ENCODE results near the gene PRMT6. TPM values are rescaled to one million over a fixed set of nuclear protein-coding genes. Genes with fewer than 3 reads are reported as not detected.

Gene PRMT6
- total and polyA plus RNA-seq, 2 donors (not counting 3 experiments of a cell fraction or from before 2014, with no cell fraction given): 8.4 to 12.5 TPM

DNA sequence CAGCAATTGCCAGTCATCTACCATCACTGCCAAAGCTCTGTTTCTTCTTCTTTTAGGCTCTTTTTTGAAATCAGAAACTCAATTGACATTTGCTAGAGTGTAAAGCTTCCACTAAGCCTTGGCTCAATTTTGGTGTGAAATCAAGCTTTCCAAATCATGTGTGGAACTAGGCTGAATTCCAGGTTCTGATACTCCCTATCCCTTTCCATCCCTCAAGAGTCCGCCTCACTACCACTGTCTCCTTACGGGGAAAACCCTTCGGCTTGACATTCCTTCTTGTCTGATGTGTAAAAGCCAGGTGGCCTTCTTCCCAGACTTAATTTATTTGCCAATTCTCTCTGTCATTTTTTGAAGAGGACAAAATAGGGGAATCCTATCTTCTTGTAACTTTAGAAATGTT lies 47.2 kb upstream of the PRMT6 start:
- no peaks in the 10 kb centered on the region for H4K20me1 ChIP-seq (replicated peaks; ENCODE audit: control insufficient read depth, extremely low read depth, insufficient read depth, low read length)
- H3K27ac ChIP-seq (ENCODE audit: insufficient read depth, low read depth, low read length): no peak overlapping the region
- H3K4me3 ChIP-seq (replicated peaks in 1 of 3; ENCODE audit: insufficient read depth in 1 of 3, low read depth in 1 of 3, low read length in 3 of 3): no peak overlapping the region
- no peak overlapping the region for H3K9ac ChIP-seq (replicated peaks; ENCODE audit: extremely low read depth, insufficient read depth, low read length)
- no peak overlapping the region for H2AFZ ChIP-seq (ENCODE audit: low read depth, low read length)
- no peak overlapping the region for H3K4me2 ChIP-seq (ENCODE audit: insufficient read depth, low read length)
- H3K27me3 ChIP-seq (ENCODE audit: control insufficient read depth in 2 of 2, insufficient read depth in 2 of 2, low read length in 2 of 2): no peaks in the 10 kb centered on the region
- dilution Hi-C loops (cut with MboI; ENCODE audit: extremely low pct_ligation_motif_present, low sequenced_read_pairs) (no loop called here), intact Hi-C loops (cut with micrococcal nuclease) (no loop called here)
- ChIA-PET CTCF (no interaction called here), POLR2A (no interaction called here)
- no peaks in the 10 kb centered on the region for H3K9me1 ChIP-seq (replicated peaks; ENCODE audit: control insufficient read depth, extremely low read depth, insufficient read depth, low read length)
- BruUV-seq (replicated peaks): no TSS peak
- FAIRE-seq: no peak
- H3K79me2 ChIP-seq (ENCODE audit: control insufficient read depth, insufficient read depth, low read length): no peaks in the 10 kb centered on the region
- H3K4me1 ChIP-seq (ENCODE audit: control insufficient read depth, extremely low read depth, insufficient read depth, low read length): no peaks in the 10 kb centered on the region
- TF ChIP-seq, protein P1, sequence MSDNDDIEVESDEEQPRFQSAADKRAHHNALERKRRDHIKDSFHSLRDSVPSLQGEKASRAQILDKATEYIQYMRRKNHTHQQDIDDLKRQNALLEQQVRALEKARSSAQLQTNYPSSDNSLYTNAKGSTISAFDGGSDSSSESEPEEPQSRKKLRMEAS (IDR thresholded peaks at IDR 0.05; ENCODE audit: insufficient read depth, insufficient read length): no peak
- TF ChIP-seq MYC (IDR thresholded peaks at IDR 0.05; ENCODE audit: low read depth, low read length) (no peak), EZH2 (IDR thresholded peaks at IDR 0.05; ENCODE audit: borderline replicate concordance, low read depth, low read length, severe bottlenecking) (no peak), JUN (IDR thresholded peaks at IDR 0.05; ENCODE audit: borderline replicate concordance, insufficient read depth, insufficient read length, low read depth) (no peak), POLR2A (IDR thresholded peaks at IDR 0.05; ENCODE audit: low read depth, low read length) (no peak), GATA2 (IDR thresholded peaks at IDR 0.05; ENCODE audit: insufficient read depth, insufficient read length, low read depth, low read length) (no peak), FOS (IDR thresholded peaks at IDR 0.05; ENCODE audit: borderline replicate concordance, insufficient read depth, low read length) (no peak), POLR2AphosphoS5 (IDR thresholded peaks at IDR 0.05; ENCODE audit: insufficient read depth, low read depth, low read length) (no peak)
- TF ChIP-seq, protein P2, sequence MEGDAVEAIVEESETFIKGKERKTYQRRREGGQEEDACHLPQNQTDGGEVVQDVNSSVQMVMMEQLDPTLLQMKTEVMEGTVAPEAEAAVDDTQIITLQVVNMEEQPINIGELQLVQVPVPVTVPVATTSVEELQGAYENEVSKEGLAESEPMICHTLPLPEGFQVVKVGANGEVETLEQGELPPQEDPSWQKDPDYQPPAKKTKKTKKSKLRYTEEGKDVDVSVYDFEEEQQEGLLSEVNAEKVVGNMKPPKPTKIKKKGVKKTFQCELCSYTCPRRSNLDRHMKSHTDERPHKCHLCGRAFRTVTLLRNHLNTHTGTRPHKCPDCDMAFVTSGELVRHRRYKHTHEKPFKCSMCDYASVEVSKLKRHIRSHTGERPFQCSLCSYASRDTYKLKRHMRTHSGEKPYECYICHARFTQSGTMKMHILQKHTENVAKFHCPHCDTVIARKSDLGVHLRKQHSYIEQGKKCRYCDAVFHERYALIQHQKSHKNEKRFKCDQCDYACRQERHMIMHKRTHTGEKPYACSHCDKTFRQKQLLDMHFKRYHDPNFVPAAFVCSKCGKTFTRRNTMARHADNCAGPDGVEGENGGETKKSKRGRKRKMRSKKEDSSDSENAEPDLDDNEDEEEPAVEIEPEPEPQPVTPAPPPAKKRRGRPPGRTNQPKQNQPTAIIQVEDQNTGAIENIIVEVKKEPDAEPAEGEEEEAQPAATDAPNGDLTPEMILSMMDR (IDR thresholded peaks at IDR 0.05; ENCODE audit: extremely low read depth in 1 of 2, insufficient read depth in 1 of 2, low read depth in 1 of 2, low read length in 2 of 2): no peak
- no peaks in the 10 kb centered on the region for H3K36me3 ChIP-seq (ENCODE audit: control insufficient read depth in 2 of 2, extremely low read depth in 1 of 2, insufficient read depth in 2 of 2, low read length in 2 of 2)
- H3K9me3 ChIP-seq (replicated peaks; ENCODE audit: control insufficient read depth, insufficient read depth, low read length): no peaks in the 10 kb centered on the region
- DNase-seq (ENCODE audit: low read depth, low spot score): no peak

Measured in endothelial cell of umbilical vein (primary cell).